HG03097 (cell line): ENCODE measurements around the gene FAM219A.
"Not testable (repeated sequence)": the region's sequence is repeated elsewhere in the genome, so short reads cannot be mapped to it uniquely, and the experiment has no call there.

ENCODE experiments used
- ATAC-seq: cut with Tn5 transposase; IDR thresholded peaks from one replicate; pipeline ENCODE4 v1.9.1; 2021; ENCODE audit not compliant: unreplicated experiment, low FRiP score

The FAM219A gene

GRCh38 chr9:34379334-34380033, 78.9 kb downstream of the FAM219A start:
- ATAC-seq = peak; percentile 33

- ATAC-seq = no peak
Observed at GRCh38 chr9:34378376-34379060, 79.9 kb downstream of the FAM219A start.

GRCh38 chr9:34377404-34377746, 81.0 kb downstream of the FAM219A start:
- ATAC-seq = no peak

- peak; percentile 80 for ATAC-seq
Observed at GRCh38 chr9:34376596-34377403, 81.6 kb downstream of the FAM219A start, which contains the start of gene MYORG. Gene MYORG (minus strand): TSS chr9:34376898. CDS start chr9:34372943, 3,955 bp downstream.

- ATAC-seq = no peak
Observed at GRCh38 chr9:34375901-34376595, 82.3 kb downstream of the FAM219A start.

- ATAC-seq = no peak
Observed at GRCh38 chr9:34374905-34375552, 83.3 kb downstream of the FAM219A start.

GRCh38 chr9:34374339-34374738, 84.0 kb downstream of the FAM219A start:
- no peak for ATAC-seq

- ATAC-seq = no peak
Observed at GRCh38 chr9:34373749-34374148, 84.6 kb downstream of the FAM219A start.

- no peak for ATAC-seq
Observed at GRCh38 chr9:34372467-34373011, 85.8 kb downstream of the FAM219A start.

- no peak for ATAC-seq
Observed at GRCh38 chr9:34371886-34372466, 86.4 kb downstream of the FAM219A start.

- ATAC-seq = no peak
Observed at GRCh38 chr9:34370970-34371880, 87.1 kb downstream of the FAM219A start.

- ATAC-seq = no peak
Observed at GRCh38 chr9:34370335-34370969, 87.9 kb downstream of the FAM219A start.

- ATAC-seq = no peak
Observed at GRCh38 chr9:34369636-34370035, 88.7 kb downstream of the FAM219A start.

- ATAC-seq = not testable (repeated sequence)
Observed at GRCh38 chr9:34368796-34369195, 89.6 kb downstream of the FAM219A start.

- ATAC-seq = not testable (repeated sequence)
Observed at GRCh38 chr9:34367751-34368410, 90.5 kb downstream of the FAM219A start.

GRCh38 chr9:34366365-34366764, 92.0 kb downstream of the FAM219A start:
- no peak for ATAC-seq

GRCh38 chr9:34365282-34365681, 93.1 kb downstream of the FAM219A start:
- ATAC-seq = no peak
